AG04450 (cell line): ENCODE data around the gene CFAP20. TPM values are rescaled to one million over a fixed set of nuclear protein-coding genes. Genes with fewer than 3 reads are reported as not detected.
"Not testable (repeated sequence)": the region's sequence is repeated elsewhere in the genome, so short reads cannot be mapped to it uniquely, and the experiment has no call there.

Experiments
- CTCF ChIA-PET: fragments of 300-600, 350-600 bp; formaldehyde crosslinking; extraction: SDS; loops from one replicate; lab custom pipeline; 2022; ENCODE audit warnings: antibody characterized with exemption, inconsistent platforms; lab: Charles Lee
- POLR2A ChIA-PET: fragments of 350-600 bp; formaldehyde crosslinking; extraction: SDS; loops from one replicate; lab custom pipeline; 2021; ENCODE audit warnings: antibody characterized with exemption, inconsistent platforms; lab: Yijun Ruan, JAX
- DNase-seq: peaks from one replicate; pipeline ENCODE4 v3.0.0-alpha.2; 2011; ENCODE audit warnings: low read depth, low spot score
- H3K27ac ChIP-seq: one replicate; pipeline ENCODE4 v1.5.1; 2012; ENCODE audit warnings: low read depth, low read length, control low read depth
- H3K27me3 ChIP-seq: one replicate; pipeline ENCODE4 v1.6.0; 2012; ENCODE audit warnings: low read length; ENCODE audit not compliant: control insufficient read depth, insufficient read depth
- H3K4me3 ChIP-seq: 2 replicates; pipeline ENCODE4 v1.5.1; 2011; ENCODE audit warnings: mild to moderate bottlenecking, low read depth, low read length, control low read depth
- H3K9me3 ChIP-seq: 2 replicates; pipeline ENCODE4 v1.5.1; 2012; ENCODE audit warnings: low read length; ENCODE audit not compliant: control insufficient read depth, insufficient read depth
- CTCF ChIP-seq: IDR thresholded peaks from 2 replicates; pipeline ENCODE4 v1.5.1; 2011; ENCODE audit warnings: low read depth, low read length, control low read depth, inconsistent platforms
- polyA plus RNA-seq: library from polyadenylated mRNA; depleted of rRNA; stranded (reverse); fragments of >200 nt; gene quantifications from 2 replicates; pipeline ENCODE4 v1.2.3, GENCODE V29; 2011

Gene CFAP20
- polyA plus RNA-seq, 1 experiment, result 35.7 TPM

GRCh38 chr16:58096249-58096648 is 32.9 kb downstream of the CFAP20 start:
- H3K27ac ChIP-seq, result no peak overlapping the region
- H3K9me3 ChIP-seq, result no peaks in the 10 kb centered on the region
- no peak overlapping the region for H3K4me3 ChIP-seq
- ChIA-PET POLR2A (no interaction called here), CTCF (interaction anchor here (0.6 to 1.9 kb wide), 4 partner anchors 11 to 110 kb away, joined by 3 to 6 read pairs (median 3); no protein-coding TSS in a partner anchor)
- no peak for TF ChIP-seq CTCF
- no peak for DNase-seq
- H3K27me3 ChIP-seq, result peaks cover 27% of the 10 kb centered on the region

DNA sequence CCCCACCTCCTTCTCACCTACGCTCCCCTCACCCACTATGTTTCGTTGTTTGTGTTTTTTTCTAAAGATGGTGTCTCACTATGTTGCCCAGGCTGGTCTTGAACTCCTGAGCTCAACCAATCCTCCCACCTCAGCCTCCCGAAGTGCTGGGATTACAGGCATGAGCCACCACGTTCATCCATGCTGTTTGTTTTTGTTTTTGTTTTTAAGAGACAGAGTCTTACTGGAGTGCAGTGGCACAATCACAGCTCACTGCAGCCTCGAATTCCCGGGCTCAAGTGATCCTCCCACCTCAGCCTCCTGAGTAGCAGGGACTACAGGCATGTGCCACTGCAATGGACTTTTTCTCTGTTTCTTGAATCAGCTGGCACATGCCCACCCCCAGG is 33.6 kb downstream of the CFAP20 start:
- CTCF ChIA-PET, result interaction anchor here (0.6 to 1.3 kb wide), 2 partner anchors 15 to 82 kb away, joined by 3 read pairs; no protein-coding TSS in a partner anchor
- H3K4me3 ChIP-seq, H3K9me3 ChIP-seq, H3K27ac ChIP-seq, DNase-seq, POLR2A ChIA-PET: not testable (repeated sequence)
- peaks cover 27% of the 10 kb centered on the region for H3K27me3 ChIP-seq

GRCh38 chr16:58094791-58095574 is 34.2 kb downstream of the CFAP20 start:
- Histone ChIP-seq H3K27ac (no peak overlapping the region), H3K4me3 (no peak overlapping the region), H3K9me3 (no peaks in the 10 kb centered on the region), H3K27me3 (peaks cover 22% of the 10 kb centered on the region)
- ChIA-PET CTCF (interaction anchor here (0.6 kb wide), 1 partner anchor 83 kb away, joined by 3 read pairs; no protein-coding TSS in a partner anchor), POLR2A (no interaction called here)
- no peak for DNase-seq
- TF ChIP-seq CTCF, result no peak

- no peak for TF ChIP-seq CTCF
- Histone ChIP-seq H3K27ac (no peak overlapping the region), H3K27me3 (peaks cover 18% of the 10 kb centered on the region), H3K4me3 (no peak overlapping the region), H3K9me3 (no peaks in the 10 kb centered on the region)
- CTCF ChIA-PET, result no interaction called here
- POLR2A ChIA-PET, result no interaction called here
- DNase-seq, result no peak
These were observed 35.2 kb downstream of the CFAP20 start for GRCh38 chr16:58094026-58094425.

- H3K27ac ChIP-seq, H3K9me3 ChIP-seq, CTCF ChIA-PET, POLR2A ChIA-PET, DNase-seq, H3K4me3 ChIP-seq: not testable (repeated sequence)
- H3K27me3 ChIP-seq, result peaks cover 13% of the 10 kb centered on the region
These were observed 38.8 kb downstream of the CFAP20 start for GRCh38 chr16:58090396-58090795.

- TF ChIP-seq CTCF, result no peak
- ChIA-PET CTCF (no interaction called here), POLR2A (no interaction called here)
- H3K27ac ChIP-seq, result no peak overlapping the region
- peaks cover 3% of the 10 kb centered on the region for H3K27me3 ChIP-seq
- 0 out of 2 replicates have a peak, but pooled peaks cover 3% of the 10 kb centered on the region for H3K9me3 ChIP-seq
- no peak overlapping the region for H3K4me3 ChIP-seq
- no peak for DNase-seq
These were observed 41.1 kb downstream of the CFAP20 start for GRCh38 chr16:58088091-58088490.
